K562 (cell line): ENCODE data around the gene UTP15. TPM values are rescaled to one million over a fixed set of nuclear protein-coding genes. Genes with fewer than 3 reads are reported as not detected.

Experiments
- CCAR2 ChIP-seq: fragments of 200-400 bp; formaldehyde crosslinking; IDR thresholded peaks from 2 replicates; pipeline ENCODE4 v1.6.1; 2017; ENCODE audit warnings: mild to moderate bottlenecking, low read depth, low read length
- ERF ChIP-seq: fragments of 450-650 bp; formaldehyde crosslinking; IDR thresholded peaks from 2 replicates; pipeline ENCODE4 v1.4.0; 2020; ENCODE audit warnings: mild to moderate bottlenecking, mixed read lengths
- HNRNPL ChIP-seq: fragments of 200-400 bp; formaldehyde crosslinking; IDR thresholded peaks from 2 replicates; pipeline ENCODE4 v1.6.1; 2017; ENCODE audit warnings: low read depth, mild to moderate bottlenecking, low read length
- KDM2B ChIP-seq: fragments of 250-450 bp; sonication (Bioruptor Pico); IDR thresholded peaks from 2 replicates; pipeline ENCODE4 v1.8.0; 2021; ENCODE audit warnings: mild to moderate bottlenecking, moderate library complexity
- KLF1 ChIP-seq: fragments of 450-650 bp; IDR thresholded peaks from 2 replicates; pipeline ENCODE4 v1.6.1; 2016; ENCODE audit warnings: missing genetic modification characterization, missing compliant biosample characterization
- KLF13 ChIP-seq: fragments of 450-650 bp; IDR thresholded peaks from 2 replicates; pipeline ENCODE4 v1.6.1; 2016; ENCODE audit warnings: missing genetic modification characterization, low read depth, mild to moderate bottlenecking, missing compliant biosample characterization, moderate library complexity, borderline replicate concordance
- LCOR ChIP-seq: sonication (generic); formaldehyde crosslinking; IDR thresholded peaks from 2 replicates; pipeline ENCODE4 v1.8.0; 2022; ENCODE audit warnings: mild to moderate bottlenecking, missing genetic modification reagents
- LEF1 ChIP-seq: fragments of 450-650 bp; IDR thresholded peaks from 2 replicates; pipeline ENCODE4 v1.6.1; 2016; ENCODE audit warnings: mild to moderate bottlenecking
- MED1 ChIP-seq: sonication (generic); formaldehyde crosslinking; IDR thresholded peaks from 2 replicates; pipeline ENCODE4 v1.8.1; 2023; ENCODE audit warnings: missing genetic modification reagents, borderline replicate concordance
- MYBL2 ChIP-seq, 2 experiments: fragments of 450-650 bp in 1 of 2; sonication (generic) in 1 of 2; formaldehyde crosslinking in 1 of 2; IDR thresholded peaks; 2 replicates each; pipeline versions ENCODE4 v1.6.1 to v1.8.1; 2017 to 2022; ENCODE audit warnings: borderline replicate concordance in 1 of 2, inconsistent platforms in 1 of 2, low read depth in 1 of 2, mild to moderate bottlenecking in 1 of 2, missing genetic modification reagents in 1 of 2, moderate library complexity in 1 of 2
- NFE2 ChIP-seq: IDR thresholded peaks from 2 replicates; pipeline ENCODE4 v1.6.1; 2014; ENCODE audit warnings: antibody characterized with exemption, low read depth
- POLR2AphosphoS5 ChIP-seq: IDR thresholded peaks from 2 replicates; pipeline ENCODE4 v1.6.1; 2011; ENCODE audit warnings: mild to moderate bottlenecking, low read depth, low read length, moderate library complexity; ENCODE audit not compliant: control insufficient read depth, insufficient read depth
- RBM22 ChIP-seq: fragments of 200-400 bp; formaldehyde crosslinking; IDR thresholded peaks from 2 replicates; pipeline ENCODE4 v1.6.1; 2018; ENCODE audit warnings: low read length, low read depth; ENCODE audit not compliant: poor library complexity, severe bottlenecking
- SIX5 ChIP-seq, 2 experiments: IDR thresholded peaks; 2 replicates each; pipeline ENCODE4 v1.6.1; 2011; ENCODE audit warnings: low read length in 2 of 2, borderline replicate concordance in 1 of 2, low read depth in 1 of 2, mild to moderate bottlenecking in 1 of 2, moderate library complexity in 1 of 2; ENCODE audit not compliant: insufficient read depth in 1 of 2
- SMARCE1 ChIP-seq: fragments of 450-650 bp; IDR thresholded peaks from 2 replicates; pipeline ENCODE4 v1.7.1; 2016; ENCODE audit warnings: mild to moderate bottlenecking
- TCF7L2 ChIP-seq: fragments of 150-350 bp; IDR thresholded peaks from 2 replicates; pipeline ENCODE4 v1.6.1; 2016; ENCODE audit warnings: low read depth, mild to moderate bottlenecking, low read length, moderate library complexity
- WHSC1 ChIP-seq: IDR thresholded peaks from one replicate; pipeline ENCODE4 v1.6.1; 2012; ENCODE audit warnings: low read length, control low read depth, inconsistent platforms
- ZEB2 ChIP-seq: fragments of 450-650 bp; IDR thresholded peaks from 2 replicates; pipeline ENCODE4 v1.6.1; 2016
- ZFX ChIP-seq: sonication (generic); formaldehyde crosslinking; IDR thresholded peaks from 2 replicates; pipeline ENCODE4 v1.8.0; 2022; ENCODE audit warnings: mild to moderate bottlenecking, missing genetic modification reagents, moderate library complexity
- ZKSCAN1 ChIP-seq: fragments of 150-350 bp; IDR thresholded peaks from 2 replicates; pipeline ENCODE4 v1.6.1; 2016; ENCODE audit warnings: low read depth, low read length
- ZNF146 ChIP-seq: IDR thresholded peaks from one replicate; pipeline ENCODE4 v1.6.1; 2018; ENCODE audit warnings: missing compliant biosample characterization; ENCODE audit not compliant: unreplicated experiment
- ZNF197 ChIP-seq: fragments of 200-800 bp; sonication (Bioruptor generic); IDR thresholded peaks from 2 replicates; pipeline ENCODE4 v1.6.1; 2016; ENCODE audit warnings: low read depth, missing genetic modification characterization, missing compliant biosample characterization
- ZNF217 ChIP-seq: sonication (generic); formaldehyde crosslinking; IDR thresholded peaks from 2 replicates; pipeline ENCODE4 v1.8.0; 2022; ENCODE audit warnings: mild to moderate bottlenecking, missing genetic modification reagents
- ZNF324 ChIP-seq: fragments of 250-450 bp; sonication (Bioruptor Pico); IDR thresholded peaks from 2 replicates; pipeline ENCODE4 v1.4.0; 2020; ENCODE audit warnings: mild to moderate bottlenecking
- ZNF445 ChIP-seq: fragments of 250-450 bp; sonication (Bioruptor Pico); IDR thresholded peaks from 2 replicates; pipeline ENCODE4 v1.4.0; 2020; ENCODE audit warnings: low read depth, mild to moderate bottlenecking, moderate library complexity
- polyA plus RNA-seq, 8 experiments: library from polyadenylated mRNA; depleted of rRNA in 4 of 8; stranded (reverse) in 5 of 8; unstranded in 3 of 8; fragments of >200 nt; fragmentation: Nextera tagmentation in 2 of 8; fragmentation: Illumina TruSeq in 1 of 8; extraction: Ambion mirVana in 2 of 8; extraction: Trizol in 1 of 8; gene quantifications; 2 replicates each; pipeline versions ENCODE4 v1.2.1 to v1.2.3, GENCODE V29; 2011 to 2014; ENCODE audit warnings: inconsistent platforms in 1 of 8, missing spikeins in 1 of 8
- total RNA-seq, 7 experiments: library from RNA; depleted of rRNA in 6 of 7; stranded (reverse); fragments of >200 nt in 6 of 7; fragmentation: Illumina TruSeq in 2 of 7; extraction: Trizol in 2 of 7; gene quantifications; 2 replicates each; pipeline versions ENCODE4 v1.2.1 to v1.2.3, GENCODE V29; 2011 to 2021; ENCODE audit warnings: low replicate concordance in 1 of 7
- TF ChIP-seq, protein P1 (sequence below): fragments of 200-800 bp; sonication (Bioruptor generic); IDR thresholded peaks from 2 replicates; pipeline ENCODE4 v1.6.1; 2017; ENCODE audit warnings: missing genetic modification characterization, missing compliant biosample characterization
- TF ChIP-seq, protein P2 (sequence below): conservative IDR thresholded peaks from 2 replicates; pipeline ENCODE4 v1.6.1; 2011; ENCODE audit warnings: low read depth, mild to moderate bottlenecking, low read length; ENCODE audit not compliant: control insufficient read depth
- TF ChIP-seq, protein P3 (sequence below): IDR thresholded peaks from 2 replicates; pipeline ENCODE4 v1.6.1; 2014; ENCODE audit warnings: antibody characterized with exemption

Gene UTP15
- total and polyA plus RNA-seq, 9 of the 15 experiments (the other 6 are each of a cell fraction or from before 2014, with no cell fraction given), result 28.1 to 49.3 (median 37.0) TPM

DNA sequence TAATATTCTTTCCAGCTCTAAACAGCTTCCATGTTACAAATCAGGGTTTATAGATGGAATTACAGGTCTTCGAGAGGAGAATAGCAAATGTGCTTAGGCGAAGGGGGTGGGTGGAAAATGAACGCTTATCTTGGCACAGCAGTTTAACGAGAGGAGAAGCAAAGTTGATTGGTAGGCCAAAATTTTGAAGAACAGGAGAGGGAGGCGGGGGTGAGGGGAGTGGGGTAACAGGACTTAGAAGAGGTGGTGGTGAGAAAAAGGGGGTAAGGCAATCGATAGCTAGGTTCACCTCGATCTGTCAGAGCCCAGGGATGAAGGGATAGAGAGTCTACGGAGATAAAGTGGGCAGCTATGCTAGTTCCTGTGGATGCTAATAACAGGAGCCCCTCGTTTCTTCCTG is 868 bp upstream of the UTP15 start (continued):
- TF ChIP-seq, protein P1, sequence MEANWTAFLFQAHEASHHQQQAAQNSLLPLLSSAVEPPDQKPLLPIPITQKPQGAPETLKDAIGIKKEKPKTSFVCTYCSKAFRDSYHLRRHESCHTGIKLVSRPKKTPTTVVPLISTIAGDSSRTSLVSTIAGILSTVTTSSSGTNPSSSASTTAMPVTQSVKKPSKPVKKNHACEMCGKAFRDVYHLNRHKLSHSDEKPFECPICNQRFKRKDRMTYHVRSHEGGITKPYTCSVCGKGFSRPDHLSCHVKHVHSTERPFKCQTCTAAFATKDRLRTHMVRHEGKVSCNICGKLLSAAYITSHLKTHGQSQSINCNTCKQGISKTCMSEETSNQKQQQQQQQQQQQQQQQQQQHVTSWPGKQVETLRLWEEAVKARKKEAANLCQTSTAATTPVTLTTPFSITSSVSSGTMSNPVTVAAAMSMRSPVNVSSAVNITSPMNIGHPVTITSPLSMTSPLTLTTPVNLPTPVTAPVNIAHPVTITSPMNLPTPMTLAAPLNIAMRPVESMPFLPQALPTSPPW (CRISPR knock-in tag), result peak; percentile 34; the same call in 1 of the 2 replicates
- TF ChIP-seq ZNF146 (CRISPR knock-in tag) (no peak), MED1 (CRISPR knock-in tag) (no peak), SIX5 (IDR thresholded peaks at IDR 0.05; ENCODE audit: borderline replicate concordance in 1 of 2, insufficient read depth in 1 of 2, low read depth in 1 of 2, low read length in 2 of 2) (no peak), KLF13 (tag) (no peak), MYBL2 (IDR thresholded peaks at IDR 0.05; ENCODE audit: low read depth) (peak; percentile 80), MYBL2 (CRISPR knock-in tag; IDR thresholded peaks at IDR 0.05; ENCODE audit: borderline replicate concordance) (no peak), ERF (CRISPR knock-in tag) (no peak), CCAR2 (no peak), ZNF197 (CRISPR knock-in tag) (no peak), ZNF324 (CRISPR knock-in tag) (no peak), POLR2AphosphoS5 (peak; percentile 33; the same call in 1 of the 2 replicates), RBM22 (no peak), NFE2 (no peak), KLF1 (tag) (no peak), TCF7L2 (no peak), SMARCE1 (peak; percentile 11; the same call in 1 of the 2 replicates), ZNF217 (no peak), WHSC1 (no peak), LEF1 (no peak), HNRNPL (no peak), ZFX (CRISPR knock-in tag) (no peak), ZNF445 (CRISPR knock-in tag) (no peak), ZEB2 (no peak), ZKSCAN1 (no peak), KDM2B (CRISPR knock-in tag) (no peak), LCOR (no peak)
- TF ChIP-seq, protein P2, sequence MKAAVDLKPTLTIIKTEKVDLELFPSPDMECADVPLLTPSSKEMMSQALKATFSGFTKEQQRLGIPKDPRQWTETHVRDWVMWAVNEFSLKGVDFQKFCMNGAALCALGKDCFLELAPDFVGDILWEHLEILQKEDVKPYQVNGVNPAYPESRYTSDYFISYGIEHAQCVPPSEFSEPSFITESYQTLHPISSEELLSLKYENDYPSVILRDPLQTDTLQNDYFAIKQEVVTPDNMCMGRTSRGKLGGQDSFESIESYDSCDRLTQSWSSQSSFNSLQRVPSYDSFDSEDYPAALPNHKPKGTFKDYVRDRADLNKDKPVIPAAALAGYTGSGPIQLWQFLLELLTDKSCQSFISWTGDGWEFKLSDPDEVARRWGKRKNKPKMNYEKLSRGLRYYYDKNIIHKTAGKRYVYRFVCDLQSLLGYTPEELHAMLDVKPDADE, result no peak
- TF ChIP-seq, protein P3, sequence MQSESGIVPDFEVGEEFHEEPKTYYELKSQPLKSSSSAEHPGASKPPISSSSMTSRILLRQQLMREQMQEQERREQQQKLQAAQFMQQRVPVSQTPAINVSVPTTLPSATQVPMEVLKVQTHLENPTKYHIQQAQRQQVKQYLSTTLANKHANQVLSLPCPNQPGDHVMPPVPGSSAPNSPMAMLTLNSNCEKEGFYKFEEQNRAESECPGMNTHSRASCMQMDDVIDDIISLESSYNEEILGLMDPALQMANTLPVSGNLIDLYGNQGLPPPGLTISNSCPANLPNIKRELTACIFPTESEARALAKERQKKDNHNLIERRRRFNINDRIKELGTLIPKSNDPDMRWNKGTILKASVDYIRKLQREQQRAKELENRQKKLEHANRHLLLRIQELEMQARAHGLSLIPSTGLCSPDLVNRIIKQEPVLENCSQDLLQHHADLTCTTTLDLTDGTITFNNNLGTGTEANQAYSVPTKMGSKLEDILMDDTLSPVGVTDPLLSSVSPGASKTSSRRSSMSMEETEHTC, result no peak
